DND-41 (cell line): ENCODE data around the gene PRAMEF6.
"Not testable (repeated sequence)": the region's sequence is repeated elsewhere in the genome, so short reads cannot be mapped to it uniquely, and the experiment has no call there.

Source experiments
- EZH2 ChIP-seq: IDR thresholded peaks from 3 replicates; pipeline ENCODE4 v1.6.1; 2012; ENCODE audit warnings: borderline replicate concordance, low read depth, mild to moderate bottlenecking, moderate library complexity, low read length, inconsistent platforms; ENCODE audit not compliant: severe bottlenecking
- TF ChIP-seq, protein P1 (sequence below): IDR thresholded peaks from 2 replicates; pipeline ENCODE4 v1.5.1; 2012; ENCODE audit warnings: borderline replicate concordance, low read length, moderate library complexity, mild to moderate bottlenecking; ENCODE audit not compliant: poor library complexity, severe bottlenecking; ENCODE audit errors: extremely low read depth

DNA sequence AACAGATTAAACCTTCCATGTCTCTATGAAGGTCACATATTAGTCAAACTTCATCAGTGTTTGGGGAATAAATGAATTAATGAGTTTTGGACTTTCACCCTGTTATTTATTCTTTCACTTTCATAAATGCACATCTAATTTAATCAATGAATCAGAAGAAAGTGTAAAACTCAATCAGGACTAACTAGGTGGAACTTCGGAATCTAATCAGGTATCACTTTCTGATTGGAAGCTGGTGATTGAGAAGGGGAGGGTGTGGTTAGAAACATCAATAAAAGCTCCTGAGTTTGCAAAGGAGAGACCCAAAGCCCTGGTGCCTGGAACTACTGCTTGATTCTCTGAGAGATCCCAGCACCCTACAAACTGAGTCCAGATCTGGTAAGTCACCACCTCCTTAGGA lies 31.1 kb downstream of the PRAMEF6 start, which contains the start of gene PRAMEF7:
- TF ChIP-seq, protein P1, sequence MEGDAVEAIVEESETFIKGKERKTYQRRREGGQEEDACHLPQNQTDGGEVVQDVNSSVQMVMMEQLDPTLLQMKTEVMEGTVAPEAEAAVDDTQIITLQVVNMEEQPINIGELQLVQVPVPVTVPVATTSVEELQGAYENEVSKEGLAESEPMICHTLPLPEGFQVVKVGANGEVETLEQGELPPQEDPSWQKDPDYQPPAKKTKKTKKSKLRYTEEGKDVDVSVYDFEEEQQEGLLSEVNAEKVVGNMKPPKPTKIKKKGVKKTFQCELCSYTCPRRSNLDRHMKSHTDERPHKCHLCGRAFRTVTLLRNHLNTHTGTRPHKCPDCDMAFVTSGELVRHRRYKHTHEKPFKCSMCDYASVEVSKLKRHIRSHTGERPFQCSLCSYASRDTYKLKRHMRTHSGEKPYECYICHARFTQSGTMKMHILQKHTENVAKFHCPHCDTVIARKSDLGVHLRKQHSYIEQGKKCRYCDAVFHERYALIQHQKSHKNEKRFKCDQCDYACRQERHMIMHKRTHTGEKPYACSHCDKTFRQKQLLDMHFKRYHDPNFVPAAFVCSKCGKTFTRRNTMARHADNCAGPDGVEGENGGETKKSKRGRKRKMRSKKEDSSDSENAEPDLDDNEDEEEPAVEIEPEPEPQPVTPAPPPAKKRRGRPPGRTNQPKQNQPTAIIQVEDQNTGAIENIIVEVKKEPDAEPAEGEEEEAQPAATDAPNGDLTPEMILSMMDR = not testable (repeated sequence)
- TF ChIP-seq EZH2 = not testable (repeated sequence)
